GM18867 (cell line): Measurements from ENCODE around the gene RSRC1.

Source experiments
- ATAC-seq: cut with Tn5 transposase; IDR thresholded peaks from one replicate; pipeline ENCODE4 v1.9.1; 2021; ENCODE audit warnings: mild to moderate bottlenecking, moderate library complexity; ENCODE audit not compliant: unreplicated experiment

Gene RSRC1

DNA sequence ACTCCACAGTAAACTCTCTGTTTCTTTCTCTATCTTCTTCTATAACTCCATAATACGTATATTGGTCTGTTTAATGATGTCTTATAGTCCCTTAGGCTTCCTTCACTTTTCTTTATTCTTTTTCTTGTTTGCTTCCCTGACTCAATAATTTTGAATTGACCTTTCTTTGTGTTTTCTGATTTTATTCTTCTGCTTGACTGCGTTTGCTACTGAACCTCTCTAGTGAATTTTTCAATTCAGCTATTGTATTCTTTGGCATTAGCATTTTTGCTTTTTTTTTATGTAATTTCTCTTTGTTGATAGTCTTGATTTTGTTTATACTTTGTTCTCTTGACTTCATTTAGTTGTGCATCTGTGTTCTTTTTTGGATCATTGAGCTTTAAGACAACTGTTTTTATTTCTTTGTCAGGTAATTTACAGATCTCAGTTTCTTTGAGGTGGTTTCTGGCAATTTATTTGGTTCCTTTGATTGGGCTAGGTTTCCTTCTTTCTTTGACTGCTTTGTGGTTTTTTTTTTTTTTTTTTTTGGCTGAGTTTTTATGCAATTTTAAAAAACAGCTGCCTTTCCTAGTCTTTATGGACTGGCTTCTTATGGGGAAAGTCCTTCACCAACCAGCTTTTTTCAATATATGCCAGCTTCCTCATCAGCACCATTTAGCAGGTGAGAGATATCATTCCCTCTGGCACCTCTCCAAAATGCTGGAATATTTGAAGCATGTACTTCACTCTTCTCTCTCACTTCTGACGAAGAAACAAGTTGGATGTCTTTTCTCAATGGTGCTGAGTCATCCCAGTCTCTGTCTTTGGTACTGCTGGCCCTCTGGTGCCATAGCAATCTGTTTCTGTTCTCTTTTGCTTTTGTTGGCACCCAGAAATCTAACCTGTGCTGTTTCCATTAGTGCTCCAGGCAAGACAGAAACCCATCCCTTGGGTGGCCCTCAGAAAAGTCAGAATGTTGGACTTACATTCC, 17.6 kb downstream of the RSRC1 start:
- no peak for ATAC-seq

- no peak for ATAC-seq
Measured at GRCh38 chr3:158128755-158129154, 18.9 kb downstream of the RSRC1 start.

DNA sequence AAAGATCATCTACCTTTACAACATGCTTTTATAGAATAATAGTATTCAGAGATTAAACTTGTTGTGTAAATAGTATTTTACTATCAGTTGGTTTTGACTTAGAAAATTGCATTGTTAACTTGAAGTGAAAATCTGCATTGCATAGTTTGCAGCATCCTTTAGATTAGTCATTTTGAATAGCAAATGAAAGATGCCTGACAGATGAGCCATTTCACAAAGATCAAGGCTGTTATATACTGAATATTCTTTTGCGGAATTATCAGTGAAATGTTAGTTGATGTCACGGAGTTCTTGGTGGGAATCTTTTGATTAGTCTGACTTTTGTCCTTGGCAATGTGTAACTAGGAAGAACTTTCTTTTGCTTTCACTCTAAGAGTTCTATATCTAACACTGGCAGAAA, 24.5 kb downstream of the RSRC1 start:
- no peak for ATAC-seq

DNA sequence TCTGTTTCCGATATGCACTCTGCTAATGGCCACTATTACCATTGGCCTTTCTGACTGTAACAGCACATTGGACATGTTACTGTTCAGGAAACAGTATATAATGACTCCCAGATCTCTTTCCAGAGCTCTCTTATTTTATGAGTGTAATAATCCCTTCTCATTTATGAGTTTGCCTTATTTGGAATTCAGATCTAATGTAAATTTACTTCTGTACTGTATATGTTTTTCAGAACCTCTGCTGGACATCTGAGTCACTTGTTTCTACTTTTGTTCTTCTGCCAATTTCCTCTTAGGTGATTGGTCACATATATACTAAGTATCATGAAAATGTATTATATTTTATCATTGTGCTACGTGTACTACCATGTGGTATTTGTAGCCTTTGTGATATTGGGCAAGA, 30.5 kb downstream of the RSRC1 start:
- no peak for ATAC-seq

DNA sequence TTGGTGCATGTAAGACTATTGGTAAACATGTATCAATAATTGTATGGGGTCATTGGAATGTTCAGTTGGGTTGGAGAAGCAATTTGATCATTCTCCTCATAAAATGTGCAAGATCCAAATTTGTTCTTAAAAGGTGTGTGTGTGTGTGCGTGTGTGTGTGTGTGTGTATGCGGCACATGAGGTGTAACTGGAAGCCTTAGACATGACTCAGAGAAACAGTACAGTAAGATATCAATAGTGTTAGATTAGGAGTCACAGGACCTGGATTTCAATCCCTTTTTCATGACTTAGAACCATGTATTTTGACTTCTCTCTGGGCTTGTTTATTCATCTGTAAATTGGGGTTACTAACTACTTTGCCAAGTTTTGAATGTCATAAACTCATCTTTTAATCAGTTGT, 38.3 kb downstream of the RSRC1 start:
- ATAC-seq, result no peak

- ATAC-seq, result peak; percentile 63
Measured at GRCh38 chr3:158152186-158152585, 42.3 kb downstream of the RSRC1 start.

DNA sequence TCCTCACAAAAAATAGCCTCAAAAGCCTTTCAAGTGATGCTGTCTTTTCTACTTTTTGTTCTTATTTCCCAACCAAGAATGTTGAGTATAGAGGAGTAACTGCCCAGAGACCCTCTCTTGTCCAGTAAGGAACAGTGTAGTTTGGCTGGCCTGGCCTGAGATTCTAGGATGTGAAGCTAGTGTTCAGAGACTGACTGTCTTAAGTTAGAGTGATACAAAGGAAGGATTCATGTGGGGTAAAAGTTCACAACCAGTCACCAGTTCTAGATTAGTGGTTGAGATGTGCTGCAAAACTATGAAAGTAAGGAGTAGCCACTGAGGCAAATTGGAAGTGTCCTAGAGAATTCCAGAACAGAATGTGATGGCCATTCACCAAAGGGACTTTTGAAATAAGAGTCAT, 49.1 kb downstream of the RSRC1 start:
- ATAC-seq, result no peak

GRCh38 chr3:158159714-158160113, 49.8 kb downstream of the RSRC1 start:
- no peak for ATAC-seq

DNA sequence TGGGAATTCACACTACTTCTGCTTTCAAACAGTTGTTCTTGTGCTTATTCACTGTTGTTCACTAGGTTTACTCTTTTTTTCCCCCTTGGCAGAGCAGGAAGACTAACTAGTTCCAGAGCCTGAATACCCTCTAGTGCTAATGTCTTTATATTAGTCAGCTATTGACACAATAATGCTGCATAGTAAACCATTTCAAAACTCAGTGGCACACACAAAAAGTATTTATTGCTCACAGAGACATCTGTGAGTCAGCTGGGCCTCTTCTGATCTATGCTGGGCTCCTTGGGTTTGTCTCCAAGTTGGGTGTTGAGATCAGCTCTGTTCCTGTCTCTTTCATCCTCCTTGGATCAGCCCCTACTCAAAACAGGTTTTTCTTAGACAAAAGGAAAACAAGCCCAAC, 51.1 kb downstream of the RSRC1 start:
- ATAC-seq, result no peak

- ATAC-seq, result no peak
Measured at GRCh38 chr3:158165141-158165655, 55.3 kb downstream of the RSRC1 start.

DNA sequence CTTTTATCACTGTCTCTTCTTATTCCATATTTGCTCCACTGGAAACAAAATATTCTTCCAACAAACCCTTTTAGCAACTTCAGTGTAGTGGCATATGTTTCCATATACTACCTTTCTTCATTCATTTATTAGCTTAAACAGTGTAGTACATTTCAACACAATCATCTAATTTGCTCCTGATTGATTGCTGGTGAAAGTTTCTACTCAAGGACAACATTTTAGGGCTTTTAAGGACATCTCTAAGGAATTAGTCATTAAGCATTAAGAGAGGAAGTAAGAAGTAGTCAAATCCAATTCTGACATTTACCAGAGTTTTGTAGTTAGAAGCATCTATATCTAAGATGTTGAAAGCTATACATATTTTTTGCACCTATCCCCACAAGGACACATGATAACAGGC, 55.8 kb downstream of the RSRC1 start:
- no peak for ATAC-seq

DNA sequence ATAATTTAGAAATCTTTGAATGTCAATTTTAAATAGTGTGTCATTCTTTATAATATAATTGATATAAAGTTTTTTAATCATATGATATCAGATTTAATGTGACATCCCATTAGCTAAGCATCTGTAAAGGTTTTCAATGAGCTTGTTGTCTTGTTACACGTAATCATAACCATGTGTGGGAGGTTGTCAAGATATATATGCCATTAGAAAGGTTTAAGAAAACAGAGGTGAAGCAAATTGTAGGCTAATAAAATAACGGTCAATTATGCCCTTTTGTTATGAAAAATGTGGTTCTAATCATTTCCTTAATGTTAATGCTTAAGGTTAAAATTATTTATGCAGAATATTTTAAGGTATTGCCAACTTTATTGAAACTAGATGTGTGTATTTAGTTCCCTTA, 56.3 kb downstream of the RSRC1 start:
- ATAC-seq, result no peak

GRCh38 chr3:158167737-158168557, 58.1 kb downstream of the RSRC1 start:
- no peak for ATAC-seq

- no peak for ATAC-seq
Measured at GRCh38 chr3:158169091-158169491, 59.2 kb downstream of the RSRC1 start.

DNA sequence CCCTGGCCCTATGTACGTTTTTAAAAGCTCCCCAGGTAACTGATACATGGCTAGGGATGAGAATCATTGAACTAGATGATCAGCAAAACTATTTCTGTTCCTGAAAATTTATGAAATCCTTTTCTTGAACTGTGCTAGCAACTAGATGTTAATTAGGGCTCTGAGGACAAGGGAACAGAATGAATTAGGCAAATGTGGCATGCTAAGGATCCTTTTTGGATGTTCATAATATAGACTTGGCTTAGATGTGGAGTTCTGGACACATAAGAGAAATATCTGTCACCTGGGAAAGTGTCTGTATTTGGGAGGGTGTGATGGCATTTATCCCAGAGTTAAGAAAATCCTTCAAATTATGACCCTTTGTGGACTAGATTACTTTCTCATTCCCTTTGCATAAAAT, 71.2 kb downstream of the RSRC1 start:
- no peak for ATAC-seq

DNA sequence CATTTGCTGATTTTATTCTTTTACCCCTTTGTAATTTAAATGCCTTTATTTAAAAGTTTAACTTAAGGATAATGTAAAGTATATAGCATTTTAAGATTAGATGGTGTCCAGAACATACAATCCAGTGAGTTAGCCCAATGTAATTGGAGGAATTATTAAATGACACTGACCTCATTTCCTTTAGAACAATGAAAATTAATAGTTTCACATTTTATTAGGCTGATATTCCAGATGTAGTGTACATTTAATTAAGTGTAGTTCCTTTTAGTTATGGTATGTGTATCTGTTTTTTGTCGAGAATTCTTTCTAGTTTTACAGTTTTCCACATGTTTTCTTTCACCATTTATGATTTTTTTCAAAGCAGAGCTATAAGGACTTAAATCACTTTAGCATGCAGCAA, 75.8 kb downstream of the RSRC1 start:
- ATAC-seq, result no peak

DNA sequence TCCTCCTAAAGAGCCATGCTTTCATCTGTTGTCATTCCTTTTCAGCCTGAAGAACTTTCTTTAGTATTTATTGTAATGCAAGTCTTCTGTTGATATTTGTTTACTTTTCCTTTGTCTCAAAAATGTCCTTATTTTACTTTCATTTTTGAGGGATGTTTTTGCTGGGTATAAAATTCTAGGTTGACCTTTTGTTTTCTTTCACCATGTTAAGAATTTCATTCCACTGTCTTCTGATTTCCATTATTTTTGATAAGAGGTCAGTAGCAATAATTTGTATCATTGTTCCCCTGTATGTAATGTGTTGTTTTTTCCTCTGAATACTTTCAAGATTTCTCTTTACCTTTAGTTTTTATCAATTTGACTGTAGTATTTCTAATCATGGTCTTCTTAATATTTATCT, 91.1 kb downstream of the RSRC1 start:
- no peak for ATAC-seq

DNA sequence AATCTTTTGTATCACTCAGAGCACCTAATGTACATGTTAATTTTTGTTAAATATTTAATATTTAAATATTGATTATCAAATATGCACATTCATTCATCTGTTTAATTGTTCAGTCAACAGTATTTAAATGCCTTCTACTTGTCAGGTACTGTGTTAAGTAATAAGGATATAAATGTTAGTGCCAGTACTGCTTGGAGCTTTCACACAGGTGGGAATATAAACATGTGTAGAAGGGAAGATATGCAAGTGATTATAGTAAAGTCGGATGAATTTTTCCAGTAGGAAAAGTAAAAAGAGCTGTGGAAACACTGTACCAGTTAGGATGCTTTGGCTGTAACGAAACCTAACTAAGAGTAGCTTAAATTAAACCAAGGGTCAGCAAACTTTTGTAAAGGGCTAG, 95.4 kb downstream of the RSRC1 start:
- ATAC-seq, result no peak

DNA sequence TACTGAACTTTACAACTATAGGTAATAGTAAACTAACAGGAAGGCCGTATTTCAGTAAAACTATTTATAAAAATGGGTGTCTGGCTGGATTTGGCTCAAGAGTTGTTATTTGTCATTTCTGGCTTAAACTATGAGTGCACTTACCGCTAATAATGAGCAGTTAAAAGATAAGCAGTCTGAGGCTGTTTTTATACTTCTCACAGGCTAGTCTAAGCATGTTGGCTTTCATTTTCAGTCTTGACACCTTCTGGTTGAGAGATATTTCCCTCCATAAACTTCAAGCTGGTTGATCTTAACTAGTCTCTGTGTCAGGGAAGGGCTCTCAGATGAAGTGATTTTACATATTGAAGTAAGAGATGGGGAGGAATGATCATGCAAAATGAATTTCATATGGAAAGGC, 96.1 kb downstream of the RSRC1 start:
- ATAC-seq, result peak; percentile 94

DNA sequence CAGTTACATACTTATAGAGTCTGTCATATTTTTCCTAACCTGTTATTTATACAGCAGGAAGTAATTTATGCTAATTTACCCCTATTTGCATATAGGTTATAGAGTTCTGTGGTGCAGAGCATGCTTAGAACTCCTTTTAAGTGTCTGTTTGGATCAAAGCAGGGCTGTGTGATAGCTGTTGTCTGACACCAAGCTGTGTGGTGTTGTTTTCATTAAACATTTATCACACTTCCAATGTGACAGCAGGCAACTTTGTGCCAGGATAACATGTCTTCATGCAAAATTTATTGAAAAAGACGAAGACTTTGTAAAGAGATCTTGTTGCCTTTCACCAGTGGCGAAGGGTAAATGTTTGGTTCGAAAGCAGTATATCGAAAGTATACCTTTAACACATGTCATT, 100.2 kb downstream of the RSRC1 start:
- no peak for ATAC-seq

GRCh38 chr3:158213461-158213860, 103.6 kb downstream of the RSRC1 start:
- ATAC-seq, result no peak

GRCh38 chr3:158217992-158218391, 108.1 kb downstream of the RSRC1 start:
- ATAC-seq, result no peak
